ENCODE results near the gene SFMBT1.

GRCh38 chr3:53011324-53011723, 34.5 kb downstream of the SFMBT1 start:
- TF ChIP-seq, protein P1, sequence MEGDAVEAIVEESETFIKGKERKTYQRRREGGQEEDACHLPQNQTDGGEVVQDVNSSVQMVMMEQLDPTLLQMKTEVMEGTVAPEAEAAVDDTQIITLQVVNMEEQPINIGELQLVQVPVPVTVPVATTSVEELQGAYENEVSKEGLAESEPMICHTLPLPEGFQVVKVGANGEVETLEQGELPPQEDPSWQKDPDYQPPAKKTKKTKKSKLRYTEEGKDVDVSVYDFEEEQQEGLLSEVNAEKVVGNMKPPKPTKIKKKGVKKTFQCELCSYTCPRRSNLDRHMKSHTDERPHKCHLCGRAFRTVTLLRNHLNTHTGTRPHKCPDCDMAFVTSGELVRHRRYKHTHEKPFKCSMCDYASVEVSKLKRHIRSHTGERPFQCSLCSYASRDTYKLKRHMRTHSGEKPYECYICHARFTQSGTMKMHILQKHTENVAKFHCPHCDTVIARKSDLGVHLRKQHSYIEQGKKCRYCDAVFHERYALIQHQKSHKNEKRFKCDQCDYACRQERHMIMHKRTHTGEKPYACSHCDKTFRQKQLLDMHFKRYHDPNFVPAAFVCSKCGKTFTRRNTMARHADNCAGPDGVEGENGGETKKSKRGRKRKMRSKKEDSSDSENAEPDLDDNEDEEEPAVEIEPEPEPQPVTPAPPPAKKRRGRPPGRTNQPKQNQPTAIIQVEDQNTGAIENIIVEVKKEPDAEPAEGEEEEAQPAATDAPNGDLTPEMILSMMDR (IDR thresholded peaks at IDR 0.05 in 2 of 3, conservative IDR thresholded peaks at IDR 0.05 in 1 of 3; ENCODE audit: insufficient read depth in 2 of 3, low read depth in 1 of 3, low read length in 3 of 3): no peak
- TF ChIP-seq ZNF592 (IDR thresholded peaks at IDR 0.05) (no peak), SNRNP70 (optimal IDR thresholded peaks at IDR 0.05; ENCODE audit: low read depth, low read length) (no peak), ZBTB40 (IDR thresholded peaks at IDR 0.05) (no peak), ZBTB40 (CRISPR knock-in tag; IDR thresholded peaks at IDR 0.05) (no peak), SREBF1 (IDR thresholded peaks at IDR 0.05; ENCODE audit: borderline replicate concordance, low read depth, low read length) (no peak), PKNOX1 (IDR thresholded peaks at IDR 0.05) (no peak), EZH2 (IDR thresholded peaks at IDR 0.05; ENCODE audit: borderline replicate concordance, low read depth, low read length) (no peak), POLR2A (conservative IDR thresholded peaks at IDR 0.05) (no peak), POLR2AphosphoS2 (IDR thresholded peaks at IDR 0.05; ENCODE audit: low read length) (no peak), ZNF830 (CRISPR knock-in tag; IDR thresholded peaks at IDR 0.05) (no peak), JUND (IDR thresholded peaks at IDR 0.05; ENCODE audit: borderline replicate concordance, low read depth, low read length) (no peak), JUND (tag; IDR thresholded peaks at IDR 0.05; ENCODE audit: borderline replicate concordance, low read depth, low read length) (no peak), NR2C2 (CRISPR knock-in tag; IDR thresholded peaks at IDR 0.05) (no peak), NR2C2 (tag; IDR thresholded peaks at IDR 0.05) (no peak)
- TF ChIP-seq, protein P2, sequence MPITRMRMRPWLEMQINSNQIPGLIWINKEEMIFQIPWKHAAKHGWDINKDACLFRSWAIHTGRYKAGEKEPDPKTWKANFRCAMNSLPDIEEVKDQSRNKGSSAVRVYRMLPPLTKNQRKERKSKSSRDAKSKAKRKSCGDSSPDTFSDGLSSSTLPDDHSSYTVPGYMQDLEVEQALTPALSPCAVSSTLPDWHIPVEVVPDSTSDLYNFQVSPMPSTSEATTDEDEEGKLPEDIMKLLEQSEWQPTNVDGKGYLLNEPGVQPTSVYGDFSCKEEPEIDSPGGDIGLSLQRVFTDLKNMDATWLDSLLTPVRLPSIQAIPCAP (CRISPR knock-in tag; IDR thresholded peaks at IDR 0.05; ENCODE audit: borderline replicate concordance): no peak

Data from K562 (cell line).